Measurements from ENCODE around the gene SLC22A4. TPM values are rescaled to one million over a fixed set of nuclear protein-coding genes. Genes with fewer than 3 reads are reported as not detected.

SLC22A4 gene
- total RNA-seq, 1 donor from 2014 or later = 0.57 TPM

GRCh38 chr5:132319975-132320374 is 25.8 kb downstream of the SLC22A4 start:
- DNase-seq (ENCODE audit: missing footprints) (no peak), ATAC-seq (peak; percentile 21)
- intact Hi-C loops (cut with DNase I) = no loop called here

- DNase-seq (ENCODE audit: missing footprints) = no peak
- intact Hi-C loops (cut with DNase I) = no loop called here
- ATAC-seq = no peak
These were observed 27.0 kb downstream of the SLC22A4 start for GRCh38 chr5:132321109-132321721.

DNA sequence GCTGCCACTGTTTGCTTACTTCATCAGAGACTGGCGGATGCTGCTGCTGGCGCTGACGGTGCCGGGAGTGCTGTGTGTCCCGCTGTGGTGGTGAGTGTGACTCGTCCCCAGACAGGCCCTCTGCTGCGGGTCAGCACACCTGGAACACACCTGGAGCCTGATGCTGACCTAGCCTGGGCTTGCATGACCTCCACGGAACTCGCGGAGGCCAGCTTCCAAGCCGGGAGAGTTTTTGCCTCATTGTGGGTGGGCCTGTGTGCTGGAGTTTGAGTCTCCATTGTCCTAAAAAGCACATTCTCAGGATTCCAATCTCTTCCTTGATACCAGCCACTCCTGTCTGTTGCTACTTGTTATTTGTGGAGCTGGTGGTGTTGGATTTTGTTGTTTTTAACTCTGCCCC is 28.1 kb downstream of the SLC22A4 start:
- ATAC-seq (no peak), DNase-seq (ENCODE audit: missing footprints) (no peak)
- intact Hi-C loops (cut with DNase I) = no loop called here

DNA sequence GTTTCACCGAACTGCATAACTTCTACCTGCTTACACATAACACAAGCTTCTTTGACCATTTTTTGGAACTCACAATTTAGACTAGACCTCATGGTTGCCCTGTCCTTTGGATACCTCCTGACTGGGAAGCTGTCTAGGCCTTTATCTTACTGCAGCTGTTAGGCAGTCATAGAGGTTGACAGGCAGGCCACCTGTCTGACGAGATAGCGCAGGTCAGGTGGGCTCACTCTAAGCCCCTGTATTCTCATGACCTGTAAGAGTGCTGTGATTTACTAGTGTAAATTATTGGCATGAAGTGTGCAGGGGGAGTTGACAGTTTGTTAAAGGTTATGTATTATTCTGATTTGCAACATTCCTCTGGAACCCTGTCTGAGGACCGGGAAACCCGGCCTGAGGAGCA is 29.0 kb downstream of the SLC22A4 start:
- ATAC-seq (no peak), DNase-seq (ENCODE audit: missing footprints) (no peak)
- intact Hi-C loops (cut with DNase I) = no loop called here

GRCh38 chr5:132325691-132326090 is 31.5 kb downstream of the SLC22A4 start:
- DNase-seq (ENCODE audit: missing footprints) (no peak), ATAC-seq (no peak)
- intact Hi-C loops (cut with DNase I) = no loop called here

DNA sequence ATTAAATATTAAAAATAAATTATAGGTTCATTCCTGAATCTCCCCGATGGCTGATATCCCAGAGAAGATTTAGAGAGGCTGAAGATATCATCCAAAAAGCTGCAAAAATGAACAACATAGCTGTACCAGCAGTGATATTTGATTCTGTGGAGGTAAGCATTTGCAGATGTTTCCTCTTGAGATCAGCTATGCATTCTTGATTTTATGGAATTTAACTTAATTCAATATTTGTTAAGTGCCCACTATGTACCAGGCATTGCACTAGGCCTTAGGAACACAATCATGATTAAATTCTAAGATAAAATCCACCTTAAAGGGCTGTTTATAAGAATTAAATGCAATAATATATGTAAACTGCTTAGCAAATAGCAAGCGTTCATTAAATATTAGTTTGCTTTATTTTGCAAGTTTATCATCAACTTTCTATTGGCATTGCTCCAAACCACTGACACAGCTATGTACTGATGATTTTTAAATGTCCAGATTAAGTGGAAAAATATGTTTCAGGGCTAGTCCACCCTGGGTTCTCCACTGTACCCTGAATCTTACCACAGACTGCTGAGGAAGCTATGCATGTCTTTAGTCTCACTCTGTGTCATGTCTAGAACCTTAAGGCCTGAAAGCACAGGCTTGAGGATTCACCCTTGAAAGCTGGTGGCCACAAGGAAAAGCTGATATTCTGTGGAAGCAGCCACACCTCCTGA is 33.2 kb downstream of the SLC22A4 start:
- no peak for ATAC-seq
- intact Hi-C loops (cut with DNase I) = no loop called here
- no peak for DNase-seq (ENCODE audit: missing footprints)

- intact Hi-C loops (cut with DNase I) = no loop called here
- ATAC-seq (no peak), DNase-seq (ENCODE audit: missing footprints) (no peak)
These were observed 40.6 kb downstream of the SLC22A4 start for GRCh38 chr5:132334812-132335211.

GRCh38 chr5:132335402-132335801 is 41.2 kb downstream of the SLC22A4 start:
- no peak for DNase-seq (ENCODE audit: missing footprints)
- ATAC-seq = no peak
- intact Hi-C loops (cut with DNase I) = no loop called here

- ATAC-seq = no peak
- intact Hi-C loops (cut with DNase I) = no loop called here
- DNase-seq (ENCODE audit: missing footprints) = no peak
These were observed 45.3 kb downstream of the SLC22A4 start for GRCh38 chr5:132339502-132339901.

- ATAC-seq (peak; percentile 44), DNase-seq (ENCODE audit: missing footprints) (no peak)
- intact Hi-C loops (cut with DNase I) = no loop called here
These were observed 48.3 kb downstream of the SLC22A4 start for GRCh38 chr5:132342291-132343180.

- peak; percentile 28 for ATAC-seq
- intact Hi-C loops (cut with DNase I) = no loop called here
- DNase-seq (ENCODE audit: missing footprints) = no peak
These were observed 50.8 kb downstream of the SLC22A4 start for GRCh38 chr5:132344775-132345514.

- intact Hi-C loops (cut with DNase I) = loop anchor here (10.0 kb wide), 1 partner anchor 139 kb away; no protein-coding TSS in a partner anchor
These were observed 59.3 kb downstream of the SLC22A4 start for GRCh38 chr5:132353486-132353995.

GRCh38 chr5:132354381-132355139 is 60.4 kb downstream of the SLC22A4 start:
- DNase-seq (ENCODE audit: missing footprints) (no peak), ATAC-seq (no peak)
- intact Hi-C loops (cut with DNase I) = loop anchor here (10.0 kb wide), 1 partner anchor 140 kb away; no protein-coding TSS in a partner anchor

More at GRCh38 chr5:132353486-132353995, 59.3 kb downstream of the SLC22A4 start:
- no peak for ATAC-seq
- DNase-seq (ENCODE audit: missing footprints) = no peak

DNA sequence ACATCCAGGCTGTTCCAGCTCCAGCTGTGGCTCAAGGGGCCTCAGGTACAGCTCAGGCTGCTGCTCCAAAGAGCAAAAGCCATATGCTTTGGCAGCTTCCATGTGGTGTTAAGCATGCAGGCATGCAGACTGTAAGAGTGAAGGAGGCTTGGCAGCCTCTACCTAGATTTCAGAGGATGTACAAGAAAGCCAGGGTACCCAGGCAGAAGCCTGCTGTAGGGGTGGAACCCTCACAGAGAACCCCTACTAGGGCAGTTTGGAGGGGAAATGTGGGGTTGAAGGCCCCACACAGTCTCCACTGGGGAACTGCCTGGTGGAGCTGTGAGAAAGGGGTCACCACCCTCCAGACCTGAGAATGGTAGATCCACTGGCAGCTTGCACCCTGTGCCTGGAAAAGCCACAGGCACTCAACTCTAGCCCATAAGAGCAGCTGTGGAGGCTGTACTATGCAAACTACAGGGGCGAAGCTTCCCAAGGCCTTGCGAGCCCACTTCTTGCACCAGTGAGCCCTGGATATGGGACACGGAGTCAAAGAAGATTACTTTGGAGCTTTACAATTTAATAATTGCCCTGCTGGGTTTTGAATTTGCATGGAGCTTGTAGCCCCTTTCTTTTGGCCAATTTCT is 61.1 kb downstream of the SLC22A4 start:
- intact Hi-C loops (cut with DNase I) = loop anchor here (10.0 kb wide), 1 partner anchor 140 kb away; no protein-coding TSS in a partner anchor
- DNase-seq (ENCODE audit: missing footprints) (no peak), ATAC-seq (no peak)

GRCh38 chr5:132358775-132359174 is 64.6 kb downstream of the SLC22A4 start:
- intact Hi-C loops (cut with DNase I) = loop anchor here (10.0 kb wide), 1 partner anchor 144 kb away; no protein-coding TSS in a partner anchor
- no peak for ATAC-seq
- no peak for DNase-seq (ENCODE audit: missing footprints)

- no peak for DNase-seq (ENCODE audit: missing footprints)
- no peak for ATAC-seq
- intact Hi-C loops (cut with DNase I) = no loop called here
These were observed 67.9 kb downstream of the SLC22A4 start for GRCh38 chr5:132362086-132362485.

DNA sequence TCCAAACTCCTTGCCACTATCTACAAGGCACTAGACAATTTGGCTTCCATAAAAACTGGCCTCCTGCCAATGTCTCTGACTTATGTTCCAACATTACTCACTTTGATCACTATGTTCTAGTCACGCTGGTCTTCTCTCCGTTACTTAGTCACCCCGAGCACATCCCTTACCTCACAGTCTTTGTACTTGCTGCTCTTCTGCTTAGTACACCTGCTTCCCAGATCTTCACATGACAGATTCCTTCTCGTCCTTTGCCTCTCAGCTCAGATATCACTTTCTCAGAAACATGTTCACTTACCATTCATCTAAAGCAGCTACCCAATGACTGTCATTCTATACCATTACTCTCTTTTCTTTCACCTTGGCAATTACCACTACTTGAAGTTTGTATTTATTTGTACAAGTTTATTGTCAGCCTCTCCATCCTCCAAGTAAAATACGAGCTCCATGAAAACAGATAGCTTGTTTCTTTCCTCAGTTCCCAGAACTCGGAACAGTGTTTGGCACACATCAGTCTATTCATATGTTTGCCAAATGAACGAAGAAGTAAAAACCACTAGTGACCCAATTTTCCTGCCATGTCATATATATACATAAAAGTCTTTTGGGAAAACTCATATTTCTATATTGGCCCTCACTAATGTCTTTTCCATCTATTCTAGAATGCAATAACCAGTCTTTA is 69.4 kb downstream of the SLC22A4 start:
- DNase-seq (ENCODE audit: missing footprints) (no peak), ATAC-seq (peak; percentile 88)
- intact Hi-C loops (cut with DNase I) = no loop called here

All from Right ventricle myocardium inferior (tissue), 1 donor.